GM23248 (cell line): Measurements from ENCODE around the gene RPL36.

ENCODE experiments used
- EZH2 ChIP-seq: fragments of 200-600 bp; sonication (generic); IDR thresholded peaks from 2 replicates; pipeline ENCODE4 v1.6.1; 2018; ENCODE audit warnings: antibody characterized with exemption, mild to moderate bottlenecking; ENCODE audit not compliant: insufficient read depth, poor library complexity, severe bottlenecking
- EZH2phosphoT487 ChIP-seq: fragments of 200-600 bp; sonication (generic); IDR thresholded peaks from 2 replicates; pipeline ENCODE4 v1.6.1; 2018; ENCODE audit warnings: antibody characterized with exemption, moderate library complexity, mild to moderate bottlenecking, low read depth; ENCODE audit not compliant: insufficient read depth

GRCh38 chr19:5680437-5681368, 9.4 kb upstream of the RPL36 start, which contains the start of the genes HSD11B1L and MICOS13:
- no peak for TF ChIP-seq EZH2phosphoT487
- TF ChIP-seq EZH2, result no peak
